GM19455 (cell line): ENCODE results near the gene NAXD.
A peak's percentile ranks its signal among the peaks of the same experiment; 100 is the strongest.
"Not testable (repeated sequence)": the region's sequence is repeated elsewhere in the genome, so short reads cannot be mapped to it uniquely, and the experiment has no call there.

ENCODE experiments used
- ATAC-seq: cut with Tn5 transposase; IDR thresholded peaks from one replicate; pipeline ENCODE4 v1.9.1; 2021; ENCODE audit not compliant: unreplicated experiment

NAXD gene

GRCh38 chr13:110615322-110616102, at the start of gene NAXD:
TSS of gene NAXD (plus strand) at chr13:110615545. CDS start at chr13:110615602, 57 bp downstream.
- peak; percentile 76 for ATAC-seq

GRCh38 chr13:110566171-110566570, 49.2 kb upstream of the NAXD start:
- no peak for ATAC-seq

GRCh38 chr13:110568612-110569011, 46.7 kb upstream of the NAXD start:
- ATAC-seq: no peak

GRCh38 chr13:110569962-110570361, 45.4 kb upstream of the NAXD start:
- not testable (repeated sequence) for ATAC-seq

- ATAC-seq: no peak
Measured at GRCh38 chr13:110570886-110571285, 44.5 kb upstream of the NAXD start.

- no peak for ATAC-seq
Measured at GRCh38 chr13:110571896-110572777, 43.2 kb upstream of the NAXD start.

- ATAC-seq: no peak
Measured at GRCh38 chr13:110572778-110573118, 42.6 kb upstream of the NAXD start.

GRCh38 chr13:110574161-110574560, 41.2 kb upstream of the NAXD start:
- no peak for ATAC-seq

- peak; percentile 82 for ATAC-seq
Measured at GRCh38 chr13:110575322-110576069, 39.8 kb upstream of the NAXD start.

GRCh38 chr13:110576070-110576394, 39.3 kb upstream of the NAXD start:
- ATAC-seq: no peak

GRCh38 chr13:110576736-110577476, 38.4 kb upstream of the NAXD start:
- no peak for ATAC-seq

- no peak for ATAC-seq
Measured at GRCh38 chr13:110578363-110578762, 37.0 kb upstream of the NAXD start.

GRCh38 chr13:110580800-110581199, 34.5 kb upstream of the NAXD start:
- no peak for ATAC-seq

GRCh38 chr13:110581506-110582185, 33.7 kb upstream of the NAXD start:
- no peak for ATAC-seq

GRCh38 chr13:110582421-110582954, 32.9 kb upstream of the NAXD start:
- ATAC-seq: no peak

GRCh38 chr13:110583178-110583865, 32.0 kb upstream of the NAXD start:
- no peak for ATAC-seq

GRCh38 chr13:110589793-110590390, 25.5 kb upstream of the NAXD start:
- no peak for ATAC-seq

GRCh38 chr13:110590577-110590976, 24.8 kb upstream of the NAXD start:
- ATAC-seq: no peak

GRCh38 chr13:110592665-110593064, 22.7 kb upstream of the NAXD start:
- ATAC-seq: no peak
